ENCODE measurements around the gene BMP4. TPM values are rescaled to one million over a fixed set of nuclear protein-coding genes. Genes with fewer than 3 reads are reported as not detected.
A peak's percentile ranks its signal among the peaks of the same experiment; 100 is the strongest.
"Not testable (repeated sequence)": the region's sequence is repeated elsewhere in the genome, so short reads cannot be mapped to it uniquely, and the experiment has no call there.

BMP4 gene
- polyA plus RNA-seq (ENCODE audit: insufficient read length in 12 of 12) = 10 to 100 TPM in 11 of 12 donors, not detected in 1; 15.2 to 44.2 (median 18.0) TPM
- long read RNA-seq, donor 1, transcript BMP4-205 (3 exons, 1,705 nt) = major isoform, 5 of 12 reads
- long read RNA-seq, donor 1, partial matches to known transcripts = 0 of 12 reads
- long read RNA-seq, donor 1, other reads (novel, unspliced or antisense) = 0 of 12 reads
- long read RNA-seq, donor 2, transcript BMP4-201 (4 exons, 1,917 nt) = major isoform, 5 of 6 reads
- long read RNA-seq, donor 2, partial matches to known transcripts = 0 of 6 reads
- long read RNA-seq, donor 2, other reads (novel, unspliced or antisense) = 0 of 6 reads
- long read RNA-seq, donor 3, partial matches to known transcripts = 0 of 2 reads
- long read RNA-seq, donor 3, other reads (novel, unspliced or antisense) = 0 of 2 reads
- long read RNA-seq, donor 4 = 0 reads
- long read RNA-seq, donor 5, partial matches to known transcripts = 0 of 8 reads
- long read RNA-seq, donor 5, other reads (novel, unspliced or antisense) = 0 of 8 reads
- long read RNA-seq, donor 6, partial matches to known transcripts = 0 of 3 reads
- long read RNA-seq, donor 6, other reads (novel, unspliced or antisense) = 0 of 3 reads
- long read RNA-seq, donor 7, partial matches to known transcripts = 0 of 1 reads
- long read RNA-seq, donor 7, other reads (novel, unspliced or antisense) = 0 of 1 reads
- long read RNA-seq, donor 8, partial matches to known transcripts = 0 of 5 reads
- long read RNA-seq, donor 8, other reads (novel, unspliced or antisense) = 0 of 5 reads
- long read RNA-seq, donor 9, partial matches to known transcripts = 0 of 5 reads
- long read RNA-seq, donor 9, other reads (novel, unspliced or antisense) = 0 of 5 reads
- long read RNA-seq, donor 10, partial matches to known transcripts = 0 of 5 reads
- long read RNA-seq, donor 10, other reads (novel, unspliced or antisense) = 0 of 5 reads
- long read RNA-seq, donor 11, partial matches to known transcripts = 0 of 1 reads
- long read RNA-seq, donor 11, other reads (novel, unspliced or antisense) = 0 of 1 reads

DNA sequence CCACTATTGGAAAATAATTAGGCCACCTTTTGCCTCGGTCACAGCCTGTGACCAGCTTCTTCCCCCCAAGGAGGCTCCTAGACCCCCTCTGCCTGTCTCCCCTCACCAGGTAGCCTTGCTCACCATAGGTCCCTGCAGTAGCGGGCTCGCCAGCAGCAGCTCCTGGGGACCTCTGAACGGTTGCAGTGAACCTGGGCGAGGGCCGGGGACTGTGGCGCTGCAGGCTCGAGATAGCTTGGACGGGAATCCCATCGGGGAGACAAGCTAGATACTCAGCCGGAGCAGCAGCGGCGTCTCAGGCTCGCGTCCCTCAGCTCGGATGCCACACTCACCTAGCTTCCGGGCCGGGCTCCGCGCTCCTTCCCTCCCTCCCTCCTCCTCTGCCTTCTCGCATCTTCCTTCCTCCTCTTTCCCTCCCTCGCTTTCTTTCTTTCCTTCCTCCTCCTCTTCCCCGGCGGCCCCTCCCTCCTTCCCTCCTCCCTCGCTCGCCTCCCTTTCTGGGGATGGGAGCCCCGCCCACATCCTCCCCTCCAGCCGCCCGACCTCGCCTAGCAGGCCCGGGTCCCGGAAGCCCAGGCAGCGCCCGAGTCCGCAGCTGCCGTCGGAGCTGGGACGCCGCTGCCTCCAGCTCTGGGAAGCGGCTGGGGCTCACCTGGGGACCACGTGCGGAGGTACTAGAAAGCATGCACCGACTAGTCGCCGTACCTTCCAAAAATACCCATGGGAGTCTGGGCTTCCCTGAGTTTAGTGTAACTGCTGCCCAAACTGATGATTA is at the start of gene BMP4:
Gene BMP4 (minus strand): TSS at position 399 of the 775 bp plus-strand sequence. CDS start 4,603 bp downstream, outside the sequence.
- DNase-seq = peak; percentile 90

GRCh38 chr14:54003064-54003463 is 46.4 kb upstream of the BMP4 start:
- no peak for DNase-seq

DNA sequence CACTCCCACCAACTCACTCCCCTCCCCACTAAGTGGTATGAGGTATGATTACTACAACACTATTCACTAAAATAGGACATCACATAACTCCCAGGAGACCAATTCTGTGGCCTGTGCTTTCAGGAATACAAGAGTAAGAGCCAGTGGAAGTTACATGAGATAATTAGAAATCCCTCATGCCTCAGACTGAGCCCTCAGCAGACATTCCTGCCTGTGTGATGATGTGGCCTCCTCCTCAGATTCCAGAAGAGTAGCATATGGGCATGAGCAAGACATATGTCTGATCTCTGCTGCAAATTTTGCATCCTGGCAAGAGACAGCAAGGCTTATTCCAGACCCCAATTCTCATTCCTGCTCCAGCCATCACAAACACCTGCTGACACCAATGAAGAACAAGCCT is 46.0 kb upstream of the BMP4 start:
- no peak for DNase-seq

DNA sequence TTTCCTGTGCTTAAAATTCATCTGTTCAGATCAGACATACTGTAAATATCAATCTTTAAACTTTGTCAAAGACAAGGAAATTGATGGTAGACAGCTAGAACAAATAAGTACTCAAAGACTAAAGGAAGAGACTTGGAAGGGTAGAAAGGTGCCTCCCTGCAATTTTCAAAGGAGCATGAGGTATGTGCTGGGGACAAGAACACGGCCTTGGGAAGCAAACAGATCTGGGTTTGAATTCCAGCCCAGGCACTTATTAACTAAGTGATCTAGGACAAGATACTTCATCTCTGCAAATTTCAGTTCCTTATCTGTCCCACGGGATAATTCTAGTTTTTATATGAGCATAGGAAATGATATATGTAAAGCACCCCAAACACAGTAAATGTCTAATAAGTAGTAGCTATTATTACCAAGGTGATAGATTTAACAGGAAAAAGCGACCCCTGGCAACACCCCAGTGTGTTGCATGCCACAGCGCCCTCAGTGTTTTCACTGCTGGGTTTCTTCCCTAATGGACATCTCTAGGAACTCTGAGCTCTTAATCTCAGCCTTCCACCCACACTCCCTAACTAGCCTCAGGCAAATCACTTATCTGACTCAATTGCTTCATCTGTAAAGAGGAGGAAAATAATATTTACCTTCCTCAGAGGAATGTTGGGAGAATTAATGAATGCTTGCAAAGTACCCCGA is 44.7 kb upstream of the BMP4 start:
- no peak for DNase-seq

- no peak for DNase-seq
Observed at GRCh38 chr14:54000341-54000811, 43.8 kb upstream of the BMP4 start.

DNA sequence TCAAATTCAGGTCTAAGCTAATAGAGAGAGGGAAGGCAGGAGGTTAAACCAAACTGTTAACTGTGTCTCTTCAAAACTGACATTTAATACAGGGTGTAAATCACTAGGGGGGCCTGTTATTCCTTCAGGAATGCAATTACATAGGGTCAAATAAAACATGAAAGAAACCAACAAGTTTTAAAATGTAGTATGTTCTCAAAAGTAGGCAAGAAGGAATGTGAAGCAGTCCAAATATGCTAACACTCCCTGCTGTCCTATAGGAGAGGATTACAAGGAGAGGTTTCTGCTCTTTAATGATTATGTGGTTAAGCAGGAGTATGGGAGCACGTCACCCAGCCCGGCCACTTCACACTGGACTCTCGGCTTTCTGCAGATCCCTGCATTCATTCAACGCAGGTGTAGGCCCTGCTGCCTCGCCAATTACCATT is 42.5 kb upstream of the BMP4 start:
- DNase-seq = no peak

- no peak for DNase-seq
Observed at GRCh38 chr14:53996041-53996440, 39.4 kb upstream of the BMP4 start.

GRCh38 chr14:53993920-53994607 is 37.4 kb upstream of the BMP4 start:
- no peak for DNase-seq

DNA sequence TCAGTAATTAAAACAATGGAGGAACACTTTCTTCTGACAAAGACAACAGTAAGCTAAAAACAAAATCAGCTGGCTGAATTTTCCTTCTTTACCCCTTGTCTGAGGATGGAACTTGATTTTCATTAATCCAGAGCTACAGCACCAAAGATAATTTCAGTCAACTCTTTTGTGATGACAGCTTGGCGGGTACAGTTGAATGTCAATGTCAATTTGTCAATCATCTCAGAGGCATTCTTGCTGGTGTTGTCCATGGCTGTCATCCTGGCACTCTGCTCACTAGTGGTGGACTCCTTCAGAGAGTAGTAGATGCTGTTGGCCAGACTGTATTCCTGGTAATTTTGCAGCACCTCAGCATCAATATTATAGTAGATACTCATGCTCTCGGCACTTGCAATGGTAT is 34.4 kb upstream of the BMP4 start:
- no peak for DNase-seq

- not testable (repeated sequence) for DNase-seq
Observed at GRCh38 chr14:53986718-53987117, 30.1 kb upstream of the BMP4 start.

- not testable (repeated sequence) for DNase-seq
Observed at GRCh38 chr14:53984958-53985357, 28.3 kb upstream of the BMP4 start.

- DNase-seq = no peak
Observed at GRCh38 chr14:53983112-53983511, 26.5 kb upstream of the BMP4 start.

DNA sequence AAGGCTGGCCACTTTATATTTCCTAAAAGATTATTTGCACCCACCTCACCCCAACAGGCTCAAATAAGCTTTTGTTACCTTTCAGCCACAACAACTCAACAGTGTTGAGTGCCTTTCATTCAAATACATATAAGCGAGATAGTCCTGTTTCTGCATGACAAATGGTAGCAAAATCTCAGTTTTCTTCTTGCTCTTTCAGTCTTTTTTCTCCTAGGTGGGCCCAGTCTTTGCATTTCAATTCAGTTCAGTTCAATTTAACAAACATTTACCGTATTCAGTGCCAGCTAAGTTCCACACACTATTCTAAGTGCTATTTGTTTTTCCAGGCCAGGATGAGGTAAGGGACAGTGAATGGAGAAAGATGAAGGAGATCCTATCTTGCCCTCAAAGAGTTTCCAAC is 25.9 kb upstream of the BMP4 start:
- no peak for DNase-seq

DNA sequence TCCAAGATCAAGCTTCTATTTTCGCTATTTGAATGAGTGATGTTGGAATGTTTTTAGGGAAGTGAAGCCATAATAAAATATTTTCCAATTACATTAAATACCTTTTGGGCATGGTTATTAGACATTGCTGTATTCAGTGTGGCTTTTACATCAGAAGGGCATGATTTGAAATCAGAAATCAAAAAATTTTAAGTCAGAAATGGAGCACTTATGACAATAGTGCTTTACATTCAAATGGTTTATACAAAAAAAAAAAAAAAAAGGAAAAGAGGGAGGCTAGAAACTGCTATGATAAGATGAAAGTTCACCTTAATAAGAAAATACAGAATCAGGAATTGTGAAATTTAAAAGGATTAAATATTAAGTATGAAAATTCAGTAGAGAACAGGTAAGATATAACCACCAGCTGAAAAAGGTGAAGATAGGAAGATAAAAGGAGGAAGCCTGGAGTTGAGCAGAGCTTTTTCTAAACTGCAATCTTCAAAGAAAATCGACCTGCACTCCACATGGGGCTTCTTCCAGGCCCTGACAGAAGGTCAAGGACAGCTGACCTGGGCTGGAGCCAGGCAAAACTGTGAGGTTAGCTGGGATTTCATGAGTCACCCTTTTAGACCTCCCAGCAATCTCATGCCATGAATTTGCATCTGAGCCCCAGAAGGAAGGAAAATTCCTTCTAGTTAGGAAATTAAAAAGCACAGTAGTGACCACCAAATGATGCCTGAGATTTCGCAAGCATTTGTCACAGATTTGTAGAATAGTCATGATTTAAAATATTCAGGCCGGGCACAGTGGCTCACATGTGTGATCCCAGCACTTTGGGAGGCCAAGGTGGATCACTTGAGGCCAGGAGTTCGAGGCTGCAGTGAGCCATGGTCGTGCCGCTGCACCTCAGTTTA is 23.4 kb upstream of the BMP4 start:
- DNase-seq = no peak

GRCh38 chr14:53979113-53979681 is 22.6 kb upstream of the BMP4 start:
- DNase-seq = no peak

- DNase-seq = no peak
Observed at GRCh38 chr14:53978194-53978593, 21.6 kb upstream of the BMP4 start.

- no peak for DNase-seq
Observed at GRCh38 chr14:53975444-53975843, 18.8 kb upstream of the BMP4 start.

DNA sequence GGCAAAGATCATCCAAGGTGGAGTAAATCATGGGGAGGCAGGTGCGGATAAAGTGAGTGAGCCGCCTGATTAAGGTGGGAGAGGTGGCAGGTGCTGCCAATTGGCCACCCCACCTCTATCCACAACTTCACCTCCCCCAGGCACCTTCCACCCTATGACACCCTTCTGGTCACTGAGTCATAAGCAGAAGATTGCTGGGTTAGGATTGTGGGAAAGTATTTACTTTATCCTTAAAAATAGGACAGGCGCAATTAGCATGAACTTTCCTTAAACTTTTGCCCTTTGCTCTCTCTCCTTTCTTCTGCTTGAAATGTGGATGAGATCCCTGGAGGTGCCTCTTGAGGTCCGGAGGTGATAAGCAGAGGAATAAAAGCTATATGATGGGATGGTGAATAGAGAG is 14.9 kb upstream of the BMP4 start:
- DNase-seq = no peak

DNA sequence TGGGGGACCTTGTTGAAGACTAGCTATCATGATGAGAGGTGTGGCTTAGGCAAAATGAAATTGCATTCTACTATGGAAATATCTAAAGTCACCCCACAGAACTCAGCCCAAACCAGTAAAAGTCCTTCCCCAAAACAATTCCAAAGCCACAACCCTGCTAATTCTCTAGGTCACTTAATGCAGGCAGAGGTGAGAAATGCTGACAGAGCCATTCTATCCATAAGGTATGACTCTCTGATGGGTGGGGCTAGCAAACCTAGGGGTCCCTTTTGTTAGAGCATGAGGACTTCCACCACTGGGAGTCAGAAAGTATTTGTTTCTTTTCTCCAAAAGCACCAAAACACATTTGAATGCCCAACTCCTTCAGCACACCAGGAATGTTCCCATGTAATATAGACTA is 12.7 kb upstream of the BMP4 start:
- no peak for DNase-seq

Measured in muscle of arm (tissue), 14 donors.